Mesendoderm (in vitro differentiated cells): Measurements from ENCODE around the gene SPACA5.
A peak's percentile ranks its signal among the peaks of the same experiment; 100 is the strongest.
"Not testable (repeated sequence)": the region's sequence is repeated elsewhere in the genome, so short reads cannot be mapped to it uniquely, and the experiment has no call there.

Source experiments
- DNase-seq: peaks from one replicate; pipeline ENCODE4 v3.0.0; 2013
- H2AK5ac ChIP-seq: 2 replicates; pipeline ENCODE4 v1.6.1; 2013; ENCODE audit warnings: low read length, inconsistent platforms
- H2BK120ac ChIP-seq: 2 replicates; pipeline ENCODE4 v1.6.1; 2013; ENCODE audit warnings: low read depth, mild to moderate bottlenecking, low read length, moderate library complexity, mixed read lengths
- H2BK15ac ChIP-seq: replicated peaks from 2 replicates; pipeline ENCODE4 v1.6.1; 2013; ENCODE audit warnings: low read depth, mild to moderate bottlenecking, moderate library complexity
- H2BK5ac ChIP-seq: 2 replicates; pipeline ENCODE4 v1.6.1; 2013; ENCODE audit warnings: low read length, inconsistent platforms
- H3K18ac ChIP-seq: 2 replicates; pipeline ENCODE4 v1.6.1; 2013; ENCODE audit warnings: mild to moderate bottlenecking, low read length, mixed read lengths
- H3K23ac ChIP-seq: one replicate; pipeline ENCODE4 v1.6.1; 2013; ENCODE audit warnings: low read length
- H3K27ac ChIP-seq: 2 replicates; pipeline ENCODE4 v1.5.1; 2013; ENCODE audit warnings: low read depth, mild to moderate bottlenecking, inconsistent platforms, low read length, moderate library complexity
- H3K27me3 ChIP-seq: 2 replicates; pipeline ENCODE4 v1.6.1; 2013; ENCODE audit warnings: low read length, control low read depth, mild to moderate bottlenecking, inconsistent platforms; ENCODE audit not compliant: insufficient read depth, poor library complexity
- H3K36me3 ChIP-seq: 2 replicates; pipeline ENCODE4 v1.6.1; 2013; ENCODE audit warnings: low read length, inconsistent platforms; ENCODE audit not compliant: control insufficient read depth, insufficient read depth
- H3K4ac ChIP-seq: one replicate; pipeline ENCODE4 v1.6.1; 2013; ENCODE audit warnings: low read depth, mild to moderate bottlenecking, low read length, moderate library complexity
- H3K4me1 ChIP-seq: 2 replicates; pipeline ENCODE4 v1.6.1; 2013; ENCODE audit warnings: low read depth, low read length, inconsistent platforms; ENCODE audit not compliant: control insufficient read depth
- H3K4me2 ChIP-seq: 2 replicates; pipeline ENCODE4 v1.6.1; 2013; ENCODE audit warnings: low read length
- H3K4me3 ChIP-seq: 2 replicates; pipeline ENCODE4 v1.5.1; 2013; ENCODE audit warnings: mild to moderate bottlenecking, low read length
- H3K56ac ChIP-seq: one replicate; pipeline ENCODE4 v1.6.1; 2013; ENCODE audit warnings: low read length
- H3K79me1 ChIP-seq: 2 replicates; pipeline ENCODE4 v1.6.1; 2013; ENCODE audit warnings: low read length, inconsistent platforms
- H3K79me2 ChIP-seq: 2 replicates; pipeline ENCODE4 v1.6.1; 2013; ENCODE audit warnings: mild to moderate bottlenecking, low read length; ENCODE audit not compliant: control insufficient read depth, insufficient read depth
- H3K9ac ChIP-seq: 2 replicates; pipeline ENCODE4 v1.6.1; 2013; ENCODE audit warnings: low read length, inconsistent platforms
- H4K5ac ChIP-seq: one replicate; pipeline ENCODE4 v1.6.1; 2013; ENCODE audit warnings: low read length
- H4K8ac ChIP-seq: one replicate; pipeline ENCODE4 v1.6.1; 2013; ENCODE audit warnings: low read depth, mild to moderate bottlenecking, control low read depth, low read length, moderate library complexity
- WGBS: extraction: QIAGEN DNeasy Blood & Tissue Kit; methylation state at CpG from one replicate; pipeline ENCODE4 v1.1.7; 2013; ENCODE audit warnings: low lambda C conversion rate, missing lambda C conversion rate; ENCODE audit not compliant: insufficient coverage; ENCODE audit errors: extremely low coverage; 5-methylcytosine and 5-hydroxymethylcytosine counted together

Gene SPACA5

GRCh38 chrX:48016583-48017310 is 10.0 kb downstream of the SPACA5 start:
- not testable (repeated sequence) for H2BK120ac ChIP-seq, H3K4me2 ChIP-seq, H3K4me3 ChIP-seq, H3K9ac ChIP-seq, H3K27me3 ChIP-seq, H3K36me3 ChIP-seq, H3K4me1 ChIP-seq, H2BK15ac ChIP-seq, H2BK5ac ChIP-seq, H3K79me2 ChIP-seq, DNase-seq, H3K18ac ChIP-seq, H2AK5ac ChIP-seq, H3K79me1 ChIP-seq, H3K23ac ChIP-seq, H3K4ac ChIP-seq, H4K8ac ChIP-seq, H3K27ac ChIP-seq, H4K5ac ChIP-seq, H3K56ac ChIP-seq
- no CpG with 5 or more reads among the region's 46 CpGs for WGBS

- not testable (repeated sequence) for H3K27ac ChIP-seq, H3K4me1 ChIP-seq, H2BK120ac ChIP-seq, H3K18ac ChIP-seq, H2BK5ac ChIP-seq, H2BK15ac ChIP-seq, H3K27me3 ChIP-seq, H3K23ac ChIP-seq, H3K56ac ChIP-seq, H3K79me1 ChIP-seq, H3K4ac ChIP-seq, H3K9ac ChIP-seq, DNase-seq, H4K5ac ChIP-seq, H3K79me2 ChIP-seq, H3K4me2 ChIP-seq, H3K4me3 ChIP-seq, H2AK5ac ChIP-seq, H3K36me3 ChIP-seq, H4K8ac ChIP-seq
- WGBS: no CpG with 5 or more reads among the region's 1 CpG
These were observed 13.1 kb downstream of the SPACA5 start for GRCh38 chrX:48019892-48020291.

DNA sequence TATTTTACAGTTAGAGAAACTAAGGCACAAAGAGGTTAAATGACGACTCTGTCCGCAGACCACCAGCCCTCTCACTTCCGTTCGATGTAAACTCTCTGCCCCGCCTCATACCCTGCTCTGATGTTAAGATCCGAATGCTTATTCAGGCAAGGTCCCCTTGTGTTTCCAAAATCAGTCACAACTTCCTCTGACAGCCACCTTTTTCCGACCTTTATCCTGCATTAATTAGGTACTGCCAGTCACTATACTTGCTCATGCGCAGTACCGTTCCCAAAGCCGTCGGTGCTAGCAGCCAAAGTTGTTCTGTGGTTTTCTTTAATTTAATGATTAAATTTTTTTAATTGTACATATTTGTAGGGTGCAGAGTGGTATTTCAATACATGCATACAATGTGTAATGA is 13.7 kb downstream of the SPACA5 start:
- H3K18ac ChIP-seq, H3K79me2 ChIP-seq, H2AK5ac ChIP-seq, H3K79me1 ChIP-seq, H3K27ac ChIP-seq, H3K27me3 ChIP-seq, H2BK5ac ChIP-seq, H4K8ac ChIP-seq, H3K4me2 ChIP-seq, H3K4me1 ChIP-seq, H2BK120ac ChIP-seq, H3K4me3 ChIP-seq, H3K23ac ChIP-seq, H3K4ac ChIP-seq, H2BK15ac ChIP-seq, DNase-seq, H4K5ac ChIP-seq, H3K36me3 ChIP-seq, H3K56ac ChIP-seq, H3K9ac ChIP-seq: not testable (repeated sequence)
- no CpG with 5 or more reads among the region's 11 CpGs for WGBS

DNA sequence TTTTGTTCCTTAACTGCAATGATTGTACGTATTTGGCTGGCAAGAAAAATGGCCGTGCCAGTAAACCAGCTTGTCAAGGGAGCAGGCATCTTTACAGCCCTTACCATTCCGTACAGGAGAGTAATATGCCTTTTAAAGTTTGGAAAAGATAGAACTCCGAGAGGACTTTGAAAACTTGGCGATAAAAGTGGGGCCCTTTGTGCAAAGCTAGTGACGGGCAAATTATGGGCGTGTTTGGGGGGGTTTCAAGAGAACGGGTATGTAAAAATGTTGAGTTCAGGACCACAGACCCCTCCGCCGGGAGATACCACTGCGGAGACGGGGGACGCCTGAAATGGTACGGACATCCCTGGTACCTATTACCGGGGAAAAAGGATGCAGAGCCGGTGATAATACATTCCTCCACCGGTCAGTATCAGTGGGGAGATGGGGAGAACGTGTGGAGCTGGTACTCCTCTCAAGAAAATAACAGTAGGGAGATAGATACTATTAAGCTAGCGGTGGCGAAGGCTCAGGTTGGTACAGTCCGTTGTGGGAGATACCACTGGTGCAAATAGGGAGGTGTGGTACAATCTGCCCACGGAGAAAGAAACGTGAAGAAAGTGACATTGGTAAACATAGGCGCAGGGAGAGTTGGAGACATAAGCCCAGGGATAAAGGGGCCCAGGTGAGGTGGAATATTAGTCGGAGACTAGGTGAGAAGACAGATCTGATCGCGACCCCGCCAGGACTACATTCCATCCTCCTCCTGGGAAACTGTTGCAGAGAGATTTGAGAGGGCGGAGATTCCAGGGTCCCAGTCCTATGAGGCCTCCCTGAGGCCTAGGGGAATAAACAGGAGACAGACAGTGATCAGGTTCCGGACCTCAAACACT is 14.5 kb downstream of the SPACA5 start:
- Histone ChIP-seq H3K23ac (no peak overlapping the region), H4K8ac (peak overlapping the region; percentile 65), H3K4me3 (peak overlapping the region; percentile 70), H3K4me1 (no peaks in the 10 kb centered on the region), H3K56ac (peak overlapping the region; percentile 98), H3K4ac (no peak overlapping the region), H3K4me2 (peak overlapping the region; percentile 54), H3K27me3 (no peaks in the 10 kb centered on the region), H2AK5ac (no peak overlapping the region), H4K5ac (no peak overlapping the region), H2BK15ac (no peak overlapping the region), H2BK5ac (peak overlapping the region; percentile 91), H3K79me2 (no peaks in the 10 kb centered on the region), H3K36me3 (no peaks in the 10 kb centered on the region), H2BK120ac (peak overlapping the region; percentile 61), H3K18ac (peak overlapping the region; percentile 97), H3K9ac (peak overlapping the region; percentile 82), H3K79me1 (no peaks in the 10 kb centered on the region), H3K27ac (peak overlapping the region; percentile 57)
- DNase-seq: peak; percentile 89
- WGBS: no CpG with 5 or more reads among the region's 30 CpGs

GRCh38 chrX:48022100-48022499 is 15.3 kb downstream of the SPACA5 start:
- no peak overlapping the region for H3K4me3 ChIP-seq
- no peak overlapping the region for H2BK120ac ChIP-seq
- H3K27me3 ChIP-seq: no peaks in the 10 kb centered on the region
- no peak overlapping the region for H3K9ac ChIP-seq
- no peak overlapping the region for H4K8ac ChIP-seq
- H3K4me2 ChIP-seq: no peak overlapping the region
- no peaks in the 10 kb centered on the region for H3K79me1 ChIP-seq
- H3K4me1 ChIP-seq: no peaks in the 10 kb centered on the region
- H3K56ac ChIP-seq: no peak overlapping the region
- H4K5ac ChIP-seq: no peak overlapping the region
- H2BK15ac ChIP-seq: no peak overlapping the region
- no peak overlapping the region for H2BK5ac ChIP-seq
- H3K27ac ChIP-seq: no peak overlapping the region
- no peak overlapping the region for H2AK5ac ChIP-seq
- no peak for DNase-seq
- H3K23ac ChIP-seq: no peak overlapping the region
- no peaks in the 10 kb centered on the region for H3K79me2 ChIP-seq
- H3K4ac ChIP-seq: no peak overlapping the region
- no CpG with 5 or more reads among the region's 3 CpGs for WGBS
- H3K18ac ChIP-seq: no peak overlapping the region
- no peaks in the 10 kb centered on the region for H3K36me3 ChIP-seq
